Measurements from ENCODE around the gene MAGI2. TPM values are rescaled to one million over a fixed set of nuclear protein-coding genes. Genes with fewer than 3 reads are reported as not detected.

Gene MAGI2
- total and polyA plus RNA-seq, 2 experiments from 2014 or later: 10.4 to 26.4 TPM

DNA sequence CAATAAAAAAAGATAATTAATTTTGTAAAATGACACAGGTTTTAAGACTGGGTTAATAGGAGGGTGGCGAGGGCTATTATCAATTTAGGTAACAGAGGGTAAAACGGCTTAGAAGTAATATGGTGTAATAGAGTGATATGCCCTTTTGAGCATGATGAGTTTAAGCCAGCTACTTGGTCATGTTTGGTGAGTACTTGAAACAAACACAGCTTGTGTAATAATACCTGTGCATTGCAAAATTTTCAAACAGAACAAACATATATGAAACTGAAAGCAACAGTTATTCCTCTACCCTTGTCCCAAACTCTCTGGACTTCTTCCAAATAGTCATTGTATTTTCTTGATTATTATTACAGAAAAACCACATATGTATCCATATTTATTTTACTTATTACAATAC lies 241.7 kb downstream of the MAGI2 start:
- Mint-ChIP-seq H3K27me3 (ENCODE audit: insufficient read depth, low read depth, poor library complexity) (no peaks in the 10 kb centered on the region), H3K4me1 (peaks cover 3% of the 10 kb centered on the region; the same call in 1 of the 3 replicates), H3K36me3 (ENCODE audit: low read depth) (no peaks in the 10 kb centered on the region), H3K9me3 (no peaks in the 10 kb centered on the region), H3K27ac (no peak overlapping the region), H3K4me3 (no peak overlapping the region)
- Histone ChIP-seq H3K27ac (ENCODE audit: low read depth) (no peak overlapping the region), H3K27me3 (ENCODE audit: insufficient read depth) (no peaks in the 10 kb centered on the region), H2AFZ (no peak overlapping the region), H3K36me3 (ENCODE audit: insufficient read depth) (no peaks in the 10 kb centered on the region), H3K4me3 (no peak overlapping the region), H3K9me2 (ENCODE audit: insufficient read depth) (no peaks in the 10 kb centered on the region), H3K4me2 (no peak overlapping the region), H3K4me1 (ENCODE audit: insufficient read depth) (no peaks in the 10 kb centered on the region), H3F3A (replicated peaks; ENCODE audit: low read depth) (no peaks in the 10 kb centered on the region), H4K20me1 (replicated peaks; ENCODE audit: insufficient read depth) (no peaks in the 10 kb centered on the region), H3K79me2 (replicated peaks; ENCODE audit: insufficient read depth) (no peaks in the 10 kb centered on the region)
- no peak for TF ChIP-seq EZH2phosphoT487 (IDR thresholded peaks at IDR 0.05; ENCODE audit: unreplicated experiment)
- TF ChIP-seq STAT1 (IDR thresholded peaks at IDR 0.05; ENCODE audit: unreplicated experiment): no peak
- TF ChIP-seq, protein P1, sequence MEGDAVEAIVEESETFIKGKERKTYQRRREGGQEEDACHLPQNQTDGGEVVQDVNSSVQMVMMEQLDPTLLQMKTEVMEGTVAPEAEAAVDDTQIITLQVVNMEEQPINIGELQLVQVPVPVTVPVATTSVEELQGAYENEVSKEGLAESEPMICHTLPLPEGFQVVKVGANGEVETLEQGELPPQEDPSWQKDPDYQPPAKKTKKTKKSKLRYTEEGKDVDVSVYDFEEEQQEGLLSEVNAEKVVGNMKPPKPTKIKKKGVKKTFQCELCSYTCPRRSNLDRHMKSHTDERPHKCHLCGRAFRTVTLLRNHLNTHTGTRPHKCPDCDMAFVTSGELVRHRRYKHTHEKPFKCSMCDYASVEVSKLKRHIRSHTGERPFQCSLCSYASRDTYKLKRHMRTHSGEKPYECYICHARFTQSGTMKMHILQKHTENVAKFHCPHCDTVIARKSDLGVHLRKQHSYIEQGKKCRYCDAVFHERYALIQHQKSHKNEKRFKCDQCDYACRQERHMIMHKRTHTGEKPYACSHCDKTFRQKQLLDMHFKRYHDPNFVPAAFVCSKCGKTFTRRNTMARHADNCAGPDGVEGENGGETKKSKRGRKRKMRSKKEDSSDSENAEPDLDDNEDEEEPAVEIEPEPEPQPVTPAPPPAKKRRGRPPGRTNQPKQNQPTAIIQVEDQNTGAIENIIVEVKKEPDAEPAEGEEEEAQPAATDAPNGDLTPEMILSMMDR (conservative IDR thresholded peaks at IDR 0.05; ENCODE audit: low read depth in 2 of 2): no peak
- no peak for TF ChIP-seq CREB1 (CRISPR knock-in tag; IDR thresholded peaks at IDR 0.05; ENCODE audit: low read depth)
- no peak for TF ChIP-seq NANOG (IDR thresholded peaks at IDR 0.05; ENCODE audit: borderline replicate concordance)
- no peak for TF ChIP-seq ZNF114 (CRISPR knock-in tag; IDR thresholded peaks at IDR 0.05)
- TF ChIP-seq ZNF331 (CRISPR knock-in tag; IDR thresholded peaks at IDR 0.05; ENCODE audit: low read depth): no peak
- TF ChIP-seq, protein P2, sequence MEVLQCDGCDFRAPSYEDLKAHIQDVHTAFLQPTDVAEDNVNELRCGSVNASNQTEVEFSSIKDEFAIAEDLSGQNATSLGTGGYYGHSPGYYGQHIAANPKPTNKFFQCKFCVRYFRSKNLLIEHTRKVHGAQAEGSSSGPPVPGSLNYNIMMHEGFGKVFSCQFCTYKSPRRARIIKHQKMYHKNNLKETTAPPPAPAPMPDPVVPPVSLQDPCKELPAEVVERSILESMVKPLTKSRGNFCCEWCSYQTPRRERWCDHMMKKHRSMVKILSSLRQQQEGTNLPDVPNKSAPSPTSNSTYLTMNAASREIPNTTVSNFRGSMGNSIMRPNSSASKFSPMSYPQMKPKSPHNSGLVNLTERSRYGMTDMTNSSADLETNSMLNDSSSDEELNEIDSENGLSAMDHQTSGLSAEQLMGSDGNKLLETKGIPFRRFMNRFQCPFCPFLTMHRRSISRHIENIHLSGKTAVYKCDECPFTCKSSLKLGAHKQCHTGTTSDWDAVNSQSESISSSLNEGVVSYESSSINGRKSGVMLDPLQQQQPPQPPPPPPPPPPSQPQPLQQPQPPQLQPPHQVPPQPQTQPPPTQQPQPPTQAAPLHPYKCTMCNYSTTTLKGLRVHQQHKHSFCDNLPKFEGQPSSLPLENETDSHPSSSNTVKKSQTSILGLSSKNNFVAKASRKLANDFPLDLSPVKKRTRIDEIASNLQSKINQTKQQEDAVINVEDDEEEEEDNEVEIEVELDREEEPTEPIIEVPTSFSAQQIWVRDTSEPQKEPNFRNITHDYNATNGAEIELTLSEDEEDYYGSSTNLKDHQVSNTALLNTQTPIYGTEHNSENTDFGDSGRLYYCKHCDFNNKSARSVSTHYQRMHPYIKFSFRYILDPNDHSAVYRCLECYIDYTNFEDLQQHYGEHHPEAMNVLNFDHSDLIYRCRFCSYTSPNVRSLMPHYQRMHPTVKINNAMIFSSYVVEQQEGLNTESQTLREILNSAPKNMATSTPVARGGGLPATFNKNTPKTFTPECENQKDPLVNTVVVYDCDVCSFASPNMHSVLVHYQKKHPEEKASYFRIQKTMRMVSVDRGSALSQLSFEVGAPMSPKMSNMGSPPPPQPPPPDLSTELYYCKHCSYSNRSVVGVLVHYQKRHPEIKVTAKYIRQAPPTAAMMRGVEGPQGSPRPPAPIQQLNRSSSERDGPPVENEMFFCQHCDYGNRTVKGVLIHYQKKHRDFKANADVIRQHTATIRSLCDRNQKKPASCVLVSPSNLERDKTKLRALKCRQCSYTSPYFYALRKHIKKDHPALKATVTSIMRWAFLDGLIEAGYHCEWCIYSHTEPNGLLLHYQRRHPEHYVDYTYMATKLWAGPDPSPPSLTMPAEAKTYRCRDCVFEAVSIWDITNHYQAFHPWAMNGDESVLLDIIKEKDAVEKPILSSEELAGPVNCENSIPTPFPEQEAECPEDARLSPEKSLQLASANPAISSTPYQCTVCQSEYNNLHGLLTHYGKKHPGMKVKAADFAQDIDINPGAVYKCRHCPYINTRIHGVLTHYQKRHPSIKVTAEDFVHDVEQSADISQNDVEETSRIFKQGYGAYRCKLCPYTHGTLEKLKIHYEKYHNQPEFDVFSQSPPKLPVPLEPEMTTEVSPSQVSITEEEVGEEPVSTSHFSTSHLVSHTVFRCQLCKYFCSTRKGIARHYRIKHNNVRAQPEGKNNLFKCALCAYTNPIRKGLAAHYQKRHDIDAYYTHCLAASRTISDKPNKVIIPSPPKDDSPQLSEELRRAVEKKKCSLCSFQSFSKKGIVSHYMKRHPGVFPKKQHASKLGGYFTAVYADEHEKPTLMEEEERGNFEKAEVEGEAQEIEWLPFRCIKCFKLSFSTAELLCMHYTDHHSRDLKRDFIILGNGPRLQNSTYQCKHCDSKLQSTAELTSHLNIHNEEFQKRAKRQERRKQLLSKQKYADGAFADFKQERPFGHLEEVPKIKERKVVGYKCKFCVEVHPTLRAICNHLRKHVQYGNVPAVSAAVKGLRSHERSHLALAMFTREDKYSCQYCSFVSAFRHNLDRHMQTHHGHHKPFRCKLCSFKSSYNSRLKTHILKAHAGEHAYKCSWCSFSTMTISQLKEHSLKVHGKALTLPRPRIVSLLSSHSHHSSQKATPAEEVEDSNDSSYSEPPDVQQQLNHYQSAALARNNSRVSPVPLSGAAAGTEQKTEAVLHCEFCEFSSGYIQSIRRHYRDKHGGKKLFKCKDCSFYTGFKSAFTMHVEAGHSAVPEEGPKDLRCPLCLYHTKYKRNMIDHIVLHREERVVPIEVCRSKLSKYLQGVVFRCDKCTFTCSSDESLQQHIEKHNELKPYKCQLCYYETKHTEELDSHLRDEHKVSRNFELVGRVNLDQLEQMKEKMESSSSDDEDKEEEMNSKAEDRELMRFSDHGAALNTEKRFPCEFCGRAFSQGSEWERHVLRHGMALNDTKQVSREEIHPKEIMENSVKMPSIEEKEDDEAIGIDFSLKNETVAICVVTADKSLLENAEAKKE (CRISPR knock-in tag; IDR thresholded peaks at IDR 0.05): no peak
- no peak for TF ChIP-seq JUNB (IDR thresholded peaks at IDR 0.05; ENCODE audit: unreplicated experiment)
- no peak for TF ChIP-seq POLR2AphosphoS5 (IDR thresholded peaks at IDR 0.05; ENCODE audit: low read depth)
- TF ChIP-seq EZH2 (IDR thresholded peaks at IDR 0.05; ENCODE audit: low read depth, unreplicated experiment): no peak
- TF ChIP-seq, protein P3, sequence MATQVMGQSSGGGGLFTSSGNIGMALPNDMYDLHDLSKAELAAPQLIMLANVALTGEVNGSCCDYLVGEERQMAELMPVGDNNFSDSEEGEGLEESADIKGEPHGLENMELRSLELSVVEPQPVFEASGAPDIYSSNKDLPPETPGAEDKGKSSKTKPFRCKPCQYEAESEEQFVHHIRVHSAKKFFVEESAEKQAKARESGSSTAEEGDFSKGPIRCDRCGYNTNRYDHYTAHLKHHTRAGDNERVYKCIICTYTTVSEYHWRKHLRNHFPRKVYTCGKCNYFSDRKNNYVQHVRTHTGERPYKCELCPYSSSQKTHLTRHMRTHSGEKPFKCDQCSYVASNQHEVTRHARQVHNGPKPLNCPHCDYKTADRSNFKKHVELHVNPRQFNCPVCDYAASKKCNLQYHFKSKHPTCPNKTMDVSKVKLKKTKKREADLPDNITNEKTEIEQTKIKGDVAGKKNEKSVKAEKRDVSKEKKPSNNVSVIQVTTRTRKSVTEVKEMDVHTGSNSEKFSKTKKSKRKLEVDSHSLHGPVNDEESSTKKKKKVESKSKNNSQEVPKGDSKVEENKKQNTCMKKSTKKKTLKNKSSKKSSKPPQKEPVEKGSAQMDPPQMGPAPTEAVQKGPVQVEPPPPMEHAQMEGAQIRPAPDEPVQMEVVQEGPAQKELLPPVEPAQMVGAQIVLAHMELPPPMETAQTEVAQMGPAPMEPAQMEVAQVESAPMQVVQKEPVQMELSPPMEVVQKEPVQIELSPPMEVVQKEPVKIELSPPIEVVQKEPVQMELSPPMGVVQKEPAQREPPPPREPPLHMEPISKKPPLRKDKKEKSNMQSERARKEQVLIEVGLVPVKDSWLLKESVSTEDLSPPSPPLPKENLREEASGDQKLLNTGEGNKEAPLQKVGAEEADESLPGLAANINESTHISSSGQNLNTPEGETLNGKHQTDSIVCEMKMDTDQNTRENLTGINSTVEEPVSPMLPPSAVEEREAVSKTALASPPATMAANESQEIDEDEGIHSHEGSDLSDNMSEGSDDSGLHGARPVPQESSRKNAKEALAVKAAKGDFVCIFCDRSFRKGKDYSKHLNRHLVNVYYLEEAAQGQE (IDR thresholded peaks at IDR 0.05; ENCODE audit: unreplicated experiment): no peak
- TF ChIP-seq, protein P4, sequence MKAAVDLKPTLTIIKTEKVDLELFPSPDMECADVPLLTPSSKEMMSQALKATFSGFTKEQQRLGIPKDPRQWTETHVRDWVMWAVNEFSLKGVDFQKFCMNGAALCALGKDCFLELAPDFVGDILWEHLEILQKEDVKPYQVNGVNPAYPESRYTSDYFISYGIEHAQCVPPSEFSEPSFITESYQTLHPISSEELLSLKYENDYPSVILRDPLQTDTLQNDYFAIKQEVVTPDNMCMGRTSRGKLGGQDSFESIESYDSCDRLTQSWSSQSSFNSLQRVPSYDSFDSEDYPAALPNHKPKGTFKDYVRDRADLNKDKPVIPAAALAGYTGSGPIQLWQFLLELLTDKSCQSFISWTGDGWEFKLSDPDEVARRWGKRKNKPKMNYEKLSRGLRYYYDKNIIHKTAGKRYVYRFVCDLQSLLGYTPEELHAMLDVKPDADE (IDR thresholded peaks at IDR 0.05): no peak
- ATAC-seq: no peak
- no peak for DNase-seq (ENCODE audit: low spot score)
